ENCODE results near the gene TOPAZ1. TPM values are rescaled to one million over a fixed set of nuclear protein-coding genes. Genes with fewer than 3 reads are reported as not detected.

The TOPAZ1 gene
- total and polyA plus RNA-seq, 2 of the 8 experiments (the other 6 are each of a cell fraction or from before 2014, with no cell fraction given): not detected

DNA sequence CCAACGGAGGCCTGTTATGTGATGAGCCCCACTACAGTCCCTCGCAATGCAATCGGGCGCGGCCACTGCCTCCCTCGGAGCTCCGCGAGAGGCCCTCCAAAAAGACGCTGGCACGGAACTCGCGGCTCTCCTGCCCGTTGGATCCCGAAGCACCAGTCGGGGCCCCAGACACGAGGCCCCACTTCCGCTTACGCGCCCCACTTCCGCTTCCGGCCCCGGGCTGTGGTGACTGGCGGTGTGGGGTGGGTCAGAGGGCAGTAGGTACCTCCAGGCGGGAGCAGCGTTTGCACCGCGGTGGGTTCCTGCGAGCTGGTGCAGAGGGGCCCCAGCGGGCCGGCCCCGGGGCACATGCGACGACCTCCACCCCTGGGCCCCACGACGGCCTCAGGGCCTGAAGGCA is at the start of gene TOPAZ1 (continued):
- TF ChIP-seq CBX5 (IDR thresholded peaks at IDR 0.05; ENCODE audit: low read depth, low read length): no peak
- no peak for TF ChIP-seq MAFK (IDR thresholded peaks at IDR 0.05; ENCODE audit: low read depth, low read length)

All from H1 (cell line).